K562 (cell line): ENCODE measurements around the gene TSHZ1. TPM values are rescaled to one million over a fixed set of nuclear protein-coding genes. Genes with fewer than 3 reads are reported as not detected.

Experiments used
- ATAC-seq: fragments of 200-7000 bp; cut with Tn5 transposase; 3 replicates; pipeline ENCODE4 v1.9.1; 2020; ENCODE audit warnings: moderate library complexity
- BruUV-seq: library from RNA; stranded (reverse); fragments of 400-500 nt; replicated peaks from 2 replicates; lab custom pipeline; 2021; lab: Mats Ljungman, UMichigan
- CTCF ChIA-PET: fragments of 300-600 bp; formaldehyde crosslinking; extraction: SDS; loops from one replicate; lab custom pipeline; 2021; ENCODE audit warnings: low intra/inter-chr PET ratio; lab: Yijun Ruan, JAX
- POLR2A ChIA-PET: fragments of 300-600, 350-650 bp; sonication (Branson Sonifier 250); formaldehyde crosslinking; extraction: SDS; loops from one replicate; lab custom pipeline; 2021; ENCODE audit warnings: antibody characterized with exemption, inconsistent platforms; lab: Yijun Ruan, JAX
- DNase-seq, 4 experiments: peaks; one replicate each; pipeline versions ENCODE4 v3.0.0 to v3.0.0-alpha.2; 2011 to 2018; ENCODE audit warnings: low spot score in 3 of 4, mixed read lengths in 3 of 4; ENCODE audit errors: extremely low read depth in 1 of 4
- FAIRE-seq: peaks from 2 replicates; lab custom pipeline; 2011; peaks lifted over from hg19 to GRCh38; lab: Jason Lieb, UNC
- H2AFZ ChIP-seq: 2 replicates; pipeline ENCODE4 v1.6.0; 2011; ENCODE audit warnings: low read depth, low read length, control low read depth, inconsistent platforms
- H3K27ac ChIP-seq: fragments of 200-600 bp; 3 replicates; pipeline ENCODE4 v1.8.0; 2011; ENCODE audit warnings: low read depth, mild to moderate bottlenecking, control low read depth, inconsistent platforms, low read length, moderate library complexity, mixed read lengths; ENCODE audit errors: extremely low read depth
- H3K27me3 ChIP-seq, 2 experiments: fragments of 300-600 bp in 1 of 2; 2 replicates in 1 of 2; 3 replicates in 1 of 2; pipeline versions ENCODE4 v1.6.0 to v1.8.0; 2011; ENCODE audit warnings: inconsistent platforms in 2 of 2, low read length in 2 of 2, mild to moderate bottlenecking in 1 of 2, mixed read lengths in 1 of 2, moderate library complexity in 1 of 2; ENCODE audit not compliant: control insufficient read depth in 2 of 2, insufficient read depth in 2 of 2
- H3K36me3 ChIP-seq: fragments of 300-600 bp; 3 replicates; pipeline ENCODE4 v1.8.0; 2011; ENCODE audit warnings: mild to moderate bottlenecking, low read length, inconsistent platforms; ENCODE audit not compliant: control insufficient read depth, insufficient read depth
- H3K4me1 ChIP-seq, 2 experiments: fragments of 200-600 bp in 1 of 2; replicated peaks in 1 of 2; 2 replicates in 1 of 2; 3 replicates in 1 of 2; pipeline versions ENCODE4 v1.5.1 to v1.8.0; 2011; ENCODE audit warnings: inconsistent platforms in 2 of 2, low read length in 2 of 2, mild to moderate bottlenecking in 1 of 2, mixed read lengths in 1 of 2, moderate library complexity in 1 of 2; ENCODE audit not compliant: control insufficient read depth in 2 of 2, insufficient read depth in 2 of 2
- H3K4me2 ChIP-seq: 2 replicates; pipeline ENCODE4 v1.6.1; 2011; ENCODE audit warnings: low read length, control low read depth, inconsistent platforms, mixed read lengths; ENCODE audit not compliant: insufficient read depth
- H3K4me3 ChIP-seq: fragments of 200-600 bp; sonication (generic), shearing (Covaris generic); 2 replicates; pipeline ENCODE4 v1.5.1; 2016; ENCODE audit warnings: control low read depth, inconsistent platforms
- H3K79me2 ChIP-seq: fragments of 200-600 bp; 3 replicates; pipeline ENCODE4 v1.8.0; 2011; ENCODE audit warnings: low read length, inconsistent platforms; ENCODE audit not compliant: control insufficient read depth, insufficient read depth
- H3K9ac ChIP-seq, 2 experiments: 2 replicates each; pipeline versions ENCODE4 v1.6.0 to v1.6.1; 2011; ENCODE audit warnings: low read depth in 2 of 2, low read length in 2 of 2, control low read depth in 1 of 2, inconsistent platforms in 1 of 2, mild to moderate bottlenecking in 1 of 2, mixed read lengths in 1 of 2; ENCODE audit not compliant: insufficient read depth in 1 of 2
- H3K9me1 ChIP-seq: one replicate; pipeline ENCODE4 v1.6.0; 2011; ENCODE audit warnings: inconsistent platforms, mild to moderate bottlenecking, low read length, moderate library complexity; ENCODE audit not compliant: control insufficient read depth, insufficient read depth
- H3K9me3 ChIP-seq: replicated peaks from 2 replicates; pipeline ENCODE4 v1.5.1; 2011; ENCODE audit warnings: low read depth, low read length, inconsistent platforms; ENCODE audit not compliant: control insufficient read depth, insufficient read depth
- H4K20me1 ChIP-seq: replicated peaks from 2 replicates; pipeline ENCODE4 v1.6.1; 2011; ENCODE audit warnings: low read length, inconsistent platforms, mixed read lengths; ENCODE audit not compliant: control insufficient read depth, insufficient read depth
- BRD4 ChIP-seq: fragments of 200-600 bp; sonication (generic); IDR thresholded peaks from 2 replicates; pipeline ENCODE4 v1.6.1; 2017; ENCODE audit warnings: inconsistent platforms
- EGR1 ChIP-seq: fragments of 450-650 bp; conservative IDR thresholded peaks from 2 replicates; pipeline ENCODE4 v1.6.1; 2017; ENCODE audit warnings: mild to moderate bottlenecking
- NFE2L1 ChIP-seq: fragments of 450-650 bp; IDR thresholded peaks from 2 replicates; pipeline ENCODE4 v1.6.1; 2016; ENCODE audit warnings: missing genetic modification characterization, low read depth, mild to moderate bottlenecking, missing compliant biosample characterization, moderate library complexity, borderline replicate concordance
- STAG1 ChIP-seq: sonication (generic); formaldehyde crosslinking; IDR thresholded peaks from 2 replicates; pipeline ENCODE4 v1.5.0; 2020; ENCODE audit warnings: missing genetic modification reagents, borderline replicate concordance
- ZNF146 ChIP-seq: IDR thresholded peaks from one replicate; pipeline ENCODE4 v1.6.1; 2018; ENCODE audit warnings: missing compliant biosample characterization; ENCODE audit not compliant: unreplicated experiment
- WGBS: fragments of 100-300 bp; shearing (Covaris generic); methylation state at CpG from one replicate; pipeline ENCODE4 v1.1.6; 2016; ENCODE audit warnings: low coverage, mixed read lengths; ENCODE audit not compliant: insufficient coverage; ENCODE audit errors: missing lambda C conversion rate; 5-methylcytosine and 5-hydroxymethylcytosine counted together
- in situ Hi-C: fragments of 300-500 bp; cut with MboI; formaldehyde crosslinking; loops from 4 replicates; pipeline ENCODE4 v1.15.0; 2018; ENCODE audit warnings: inconsistent platforms, mixed read lengths
- intact Hi-C: fragments of 100-400 bp; cut with micrococcal nuclease; formaldehyde crosslinking; loops from 2 replicates; pipeline ENCODE4 v1.14.2; 2022
- polyA plus RNA-seq, 8 experiments: library from polyadenylated mRNA; depleted of rRNA in 4 of 8; stranded (reverse) in 5 of 8; unstranded in 3 of 8; fragments of >200 nt; fragmentation: Nextera tagmentation in 2 of 8; fragmentation: Illumina TruSeq in 1 of 8; extraction: Ambion mirVana in 2 of 8; extraction: Trizol in 1 of 8; gene quantifications; 2 replicates each; pipeline versions ENCODE4 v1.2.1 to v1.2.3, GENCODE V29; 2011 to 2014; ENCODE audit warnings: inconsistent platforms in 1 of 8, missing spikeins in 1 of 8
- total RNA-seq, 7 experiments: library from RNA; depleted of rRNA in 6 of 7; stranded (reverse); fragments of >200 nt in 6 of 7; fragmentation: Illumina TruSeq in 2 of 7; extraction: Trizol in 2 of 7; gene quantifications; 2 replicates each; pipeline versions ENCODE4 v1.2.1 to v1.2.3, GENCODE V29; 2011 to 2021; ENCODE audit warnings: low replicate concordance in 1 of 7
- TF ChIP-seq, protein P1 (sequence below): fragments of 150-350 bp; conservative IDR thresholded peaks from 2 replicates; pipeline ENCODE4 v1.6.1; 2014; ENCODE audit warnings: low read length
- TF ChIP-seq, protein P2 (sequence below): fragments of 200-600 bp; sonication (generic); IDR thresholded peaks from one replicate; pipeline ENCODE4 v1.6.1; 2012; ENCODE audit warnings: mild to moderate bottlenecking, low read depth, low read length, inconsistent platforms
- TF ChIP-seq, protein P3 (sequence below): sonication (generic); IDR thresholded peaks from 2 replicates; pipeline ENCODE4 v1.6.1; 2016

Gene TSHZ1
- total and polyA plus RNA-seq, 9 of the 15 experiments (the other 6 are each of a cell fraction or from before 2014, with no cell fraction given): 1.1 to 7.2 (median 2.7) TPM

- no TSS peak for BruUV-seq
- no peak overlapping the region for H2AFZ ChIP-seq
- no peak overlapping the region for H3K4me3 ChIP-seq
- no peak overlapping the region for H3K27ac ChIP-seq
- FAIRE-seq (no peak), ATAC-seq (no peak), DNase-seq (no peak)
- POLR2A ChIA-PET: no interaction called here
- intact Hi-C loops (no loop called here), in situ Hi-C loops (no loop called here)
- H3K9me3 ChIP-seq: no peaks in the 10 kb centered on the region
- no peak overlapping the region for H3K4me2 ChIP-seq
- H3K4me1 ChIP-seq: no peaks in the 10 kb centered on the region; a peak in 1 of 5 replicates
- no peaks in the 10 kb centered on the region; a peak in 1 of 5 replicates for H3K27me3 ChIP-seq
- 0 out of 3 replicates have a peak, but pooled peaks cover 3% of the 10 kb centered on the region for H3K36me3 ChIP-seq
- no peaks in the 10 kb centered on the region for H3K9me1 ChIP-seq
- no peaks in the 10 kb centered on the region for H3K79me2 ChIP-seq
- no peaks in the 10 kb centered on the region for H4K20me1 ChIP-seq
- CTCF ChIA-PET: no interaction called here
- WGBS: 98% methylated on average over 10 of the region's 23 CpGs
- no peak overlapping the region for H3K9ac ChIP-seq
- no peak for TF ChIP-seq ZNF146 (CRISPR knock-in tag)
- no peak for TF ChIP-seq BRD4
- TF ChIP-seq, protein P1, sequence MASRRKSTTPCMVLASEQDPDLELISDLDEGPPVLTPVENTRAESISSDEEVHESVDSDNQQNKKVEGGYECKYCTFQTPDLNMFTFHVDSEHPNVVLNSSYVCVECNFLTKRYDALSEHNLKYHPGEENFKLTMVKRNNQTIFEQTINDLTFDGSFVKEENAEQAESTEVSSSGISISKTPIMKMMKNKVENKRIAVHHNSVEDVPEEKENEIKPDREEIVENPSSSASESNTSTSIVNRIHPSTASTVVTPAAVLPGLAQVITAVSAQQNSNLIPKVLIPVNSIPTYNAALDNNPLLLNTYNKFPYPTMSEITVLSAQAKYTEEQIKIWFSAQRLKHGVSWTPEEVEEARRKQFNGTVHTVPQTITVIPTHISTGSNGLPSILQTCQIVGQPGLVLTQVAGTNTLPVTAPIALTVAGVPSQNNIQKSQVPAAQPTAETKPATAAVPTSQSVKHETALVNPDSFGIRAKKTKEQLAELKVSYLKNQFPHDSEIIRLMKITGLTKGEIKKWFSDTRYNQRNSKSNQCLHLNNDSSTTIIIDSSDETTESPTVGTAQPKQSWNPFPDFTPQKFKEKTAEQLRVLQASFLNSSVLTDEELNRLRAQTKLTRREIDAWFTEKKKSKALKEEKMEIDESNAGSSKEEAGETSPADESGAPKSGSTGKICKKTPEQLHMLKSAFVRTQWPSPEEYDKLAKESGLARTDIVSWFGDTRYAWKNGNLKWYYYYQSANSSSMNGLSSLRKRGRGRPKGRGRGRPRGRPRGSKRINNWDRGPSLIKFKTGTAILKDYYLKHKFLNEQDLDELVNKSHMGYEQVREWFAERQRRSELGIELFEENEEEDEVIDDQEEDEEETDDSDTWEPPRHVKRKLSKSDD: no peak
- TF ChIP-seq, protein P2, sequence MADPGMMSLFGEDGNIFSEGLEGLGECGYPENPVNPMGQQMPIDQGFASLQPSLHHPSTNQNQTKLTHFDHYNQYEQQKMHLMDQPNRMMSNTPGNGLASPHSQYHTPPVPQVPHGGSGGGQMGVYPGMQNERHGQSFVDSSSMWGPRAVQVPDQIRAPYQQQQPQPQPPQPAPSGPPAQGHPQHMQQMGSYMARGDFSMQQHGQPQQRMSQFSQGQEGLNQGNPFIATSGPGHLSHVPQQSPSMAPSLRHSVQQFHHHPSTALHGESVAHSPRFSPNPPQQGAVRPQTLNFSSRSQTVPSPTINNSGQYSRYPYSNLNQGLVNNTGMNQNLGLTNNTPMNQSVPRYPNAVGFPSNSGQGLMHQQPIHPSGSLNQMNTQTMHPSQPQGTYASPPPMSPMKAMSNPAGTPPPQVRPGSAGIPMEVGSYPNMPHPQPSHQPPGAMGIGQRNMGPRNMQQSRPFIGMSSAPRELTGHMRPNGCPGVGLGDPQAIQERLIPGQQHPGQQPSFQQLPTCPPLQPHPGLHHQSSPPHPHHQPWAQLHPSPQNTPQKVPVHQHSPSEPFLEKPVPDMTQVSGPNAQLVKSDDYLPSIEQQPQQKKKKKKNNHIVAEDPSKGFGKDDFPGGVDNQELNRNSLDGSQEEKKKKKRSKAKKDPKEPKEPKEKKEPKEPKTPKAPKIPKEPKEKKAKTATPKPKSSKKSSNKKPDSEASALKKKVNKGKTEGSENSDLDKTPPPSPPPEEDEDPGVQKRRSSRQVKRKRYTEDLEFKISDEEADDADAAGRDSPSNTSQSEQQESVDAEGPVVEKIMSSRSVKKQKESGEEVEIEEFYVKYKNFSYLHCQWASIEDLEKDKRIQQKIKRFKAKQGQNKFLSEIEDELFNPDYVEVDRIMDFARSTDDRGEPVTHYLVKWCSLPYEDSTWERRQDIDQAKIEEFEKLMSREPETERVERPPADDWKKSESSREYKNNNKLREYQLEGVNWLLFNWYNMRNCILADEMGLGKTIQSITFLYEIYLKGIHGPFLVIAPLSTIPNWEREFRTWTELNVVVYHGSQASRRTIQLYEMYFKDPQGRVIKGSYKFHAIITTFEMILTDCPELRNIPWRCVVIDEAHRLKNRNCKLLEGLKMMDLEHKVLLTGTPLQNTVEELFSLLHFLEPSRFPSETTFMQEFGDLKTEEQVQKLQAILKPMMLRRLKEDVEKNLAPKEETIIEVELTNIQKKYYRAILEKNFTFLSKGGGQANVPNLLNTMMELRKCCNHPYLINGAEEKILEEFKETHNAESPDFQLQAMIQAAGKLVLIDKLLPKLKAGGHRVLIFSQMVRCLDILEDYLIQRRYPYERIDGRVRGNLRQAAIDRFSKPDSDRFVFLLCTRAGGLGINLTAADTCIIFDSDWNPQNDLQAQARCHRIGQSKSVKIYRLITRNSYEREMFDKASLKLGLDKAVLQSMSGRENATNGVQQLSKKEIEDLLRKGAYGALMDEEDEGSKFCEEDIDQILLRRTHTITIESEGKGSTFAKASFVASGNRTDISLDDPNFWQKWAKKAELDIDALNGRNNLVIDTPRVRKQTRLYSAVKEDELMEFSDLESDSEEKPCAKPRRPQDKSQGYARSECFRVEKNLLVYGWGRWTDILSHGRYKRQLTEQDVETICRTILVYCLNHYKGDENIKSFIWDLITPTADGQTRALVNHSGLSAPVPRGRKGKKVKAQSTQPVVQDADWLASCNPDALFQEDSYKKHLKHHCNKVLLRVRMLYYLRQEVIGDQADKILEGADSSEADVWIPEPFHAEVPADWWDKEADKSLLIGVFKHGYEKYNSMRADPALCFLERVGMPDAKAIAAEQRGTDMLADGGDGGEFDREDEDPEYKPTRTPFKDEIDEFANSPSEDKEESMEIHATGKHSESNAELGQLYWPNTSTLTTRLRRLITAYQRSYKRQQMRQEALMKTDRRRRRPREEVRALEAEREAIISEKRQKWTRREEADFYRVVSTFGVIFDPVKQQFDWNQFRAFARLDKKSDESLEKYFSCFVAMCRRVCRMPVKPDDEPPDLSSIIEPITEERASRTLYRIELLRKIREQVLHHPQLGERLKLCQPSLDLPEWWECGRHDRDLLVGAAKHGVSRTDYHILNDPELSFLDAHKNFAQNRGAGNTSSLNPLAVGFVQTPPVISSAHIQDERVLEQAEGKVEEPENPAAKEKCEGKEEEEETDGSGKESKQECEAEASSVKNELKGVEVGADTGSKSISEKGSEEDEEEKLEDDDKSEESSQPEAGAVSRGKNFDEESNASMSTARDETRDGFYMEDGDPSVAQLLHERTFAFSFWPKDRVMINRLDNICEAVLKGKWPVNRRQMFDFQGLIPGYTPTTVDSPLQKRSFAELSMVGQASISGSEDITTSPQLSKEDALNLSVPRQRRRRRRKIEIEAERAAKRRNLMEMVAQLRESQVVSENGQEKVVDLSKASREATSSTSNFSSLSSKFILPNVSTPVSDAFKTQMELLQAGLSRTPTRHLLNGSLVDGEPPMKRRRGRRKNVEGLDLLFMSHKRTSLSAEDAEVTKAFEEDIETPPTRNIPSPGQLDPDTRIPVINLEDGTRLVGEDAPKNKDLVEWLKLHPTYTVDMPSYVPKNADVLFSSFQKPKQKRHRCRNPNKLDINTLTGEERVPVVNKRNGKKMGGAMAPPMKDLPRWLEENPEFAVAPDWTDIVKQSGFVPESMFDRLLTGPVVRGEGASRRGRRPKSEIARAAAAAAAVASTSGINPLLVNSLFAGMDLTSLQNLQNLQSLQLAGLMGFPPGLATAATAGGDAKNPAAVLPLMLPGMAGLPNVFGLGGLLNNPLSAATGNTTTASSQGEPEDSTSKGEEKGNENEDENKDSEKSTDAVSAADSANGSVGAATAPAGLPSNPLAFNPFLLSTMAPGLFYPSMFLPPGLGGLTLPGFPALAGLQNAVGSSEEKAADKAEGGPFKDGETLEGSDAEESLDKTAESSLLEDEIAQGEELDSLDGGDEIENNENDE: no peak
- TF ChIP-seq NFE2L1: no peak
- no peak for TF ChIP-seq STAG1
- TF ChIP-seq, protein P3, sequence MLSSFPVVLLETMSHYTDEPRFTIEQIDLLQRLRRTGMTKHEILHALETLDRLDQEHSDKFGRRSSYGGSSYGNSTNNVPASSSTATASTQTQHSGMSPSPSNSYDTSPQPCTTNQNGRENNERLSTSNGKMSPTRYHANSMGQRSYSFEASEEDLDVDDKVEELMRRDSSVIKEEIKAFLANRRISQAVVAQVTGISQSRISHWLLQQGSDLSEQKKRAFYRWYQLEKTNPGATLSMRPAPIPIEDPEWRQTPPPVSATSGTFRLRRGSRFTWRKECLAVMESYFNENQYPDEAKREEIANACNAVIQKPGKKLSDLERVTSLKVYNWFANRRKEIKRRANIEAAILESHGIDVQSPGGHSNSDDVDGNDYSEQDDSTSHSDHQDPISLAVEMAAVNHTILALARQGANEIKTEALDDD: no peak
- TF ChIP-seq EGR1: no peak
Observed at GRCh38 chr18:75287006-75287405, 76.4 kb downstream of the TSHZ1 start.
